Gastroesophageal sphincter (tissue), 3 donors: ENCODE data around the gene PMP22.

ENCODE experiments used
- EP300 ChIP-seq: sonication (generic); formaldehyde crosslinking; IDR thresholded peaks from one replicate; pipeline ENCODE4 v1.6.1; 2017; ENCODE audit warnings: antibody characterized with exemption, mild to moderate bottlenecking
- POLR2A ChIP-seq, 2 donors: fragments of 450-650 bp; IDR thresholded peaks; one replicate each; pipeline ENCODE4 v1.6.1; 2017; ENCODE audit warnings: antibody characterized with exemption in 2 of 2, mild to moderate bottlenecking in 2 of 2, moderate library complexity in 1 of 2
- POLR2AphosphoS5 ChIP-seq: sonication (generic); formaldehyde crosslinking; IDR thresholded peaks from one replicate; pipeline ENCODE4 v1.6.1; 2017; ENCODE audit warnings: antibody characterized with exemption
- TF ChIP-seq, protein P1 (sequence below), 4 experiments: fragments of 200-600 bp in 2 of 4; fragments of 450-650 bp in 2 of 4; sonication (generic) in 1 of 4; IDR thresholded peaks; one replicate each; pipeline ENCODE4 v1.5.1; 2017 to 2019; ENCODE audit warnings: antibody characterized with exemption in 4 of 4, mild to moderate bottlenecking in 2 of 4, moderate library complexity in 2 of 4

DNA sequence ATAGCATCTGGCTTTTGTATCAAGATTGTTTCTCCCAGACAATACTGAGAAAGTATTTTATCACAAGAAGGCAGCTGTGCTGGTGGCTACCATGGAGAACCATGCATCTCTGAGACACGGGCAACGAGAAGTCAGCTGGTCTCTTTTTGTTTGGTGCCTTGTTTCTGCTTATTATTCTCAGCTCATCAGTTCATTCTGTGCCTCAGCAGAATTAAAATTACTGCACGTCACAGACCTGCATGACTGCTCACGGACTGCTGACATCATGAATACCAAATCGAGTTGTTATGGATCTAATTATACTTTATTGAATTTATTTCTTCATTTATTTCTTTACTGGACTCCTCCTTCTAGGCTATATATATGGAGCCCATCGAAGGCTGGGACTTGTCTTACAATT, 19.0 kb upstream of the PMP22 start:
- TF ChIP-seq, protein P1, sequence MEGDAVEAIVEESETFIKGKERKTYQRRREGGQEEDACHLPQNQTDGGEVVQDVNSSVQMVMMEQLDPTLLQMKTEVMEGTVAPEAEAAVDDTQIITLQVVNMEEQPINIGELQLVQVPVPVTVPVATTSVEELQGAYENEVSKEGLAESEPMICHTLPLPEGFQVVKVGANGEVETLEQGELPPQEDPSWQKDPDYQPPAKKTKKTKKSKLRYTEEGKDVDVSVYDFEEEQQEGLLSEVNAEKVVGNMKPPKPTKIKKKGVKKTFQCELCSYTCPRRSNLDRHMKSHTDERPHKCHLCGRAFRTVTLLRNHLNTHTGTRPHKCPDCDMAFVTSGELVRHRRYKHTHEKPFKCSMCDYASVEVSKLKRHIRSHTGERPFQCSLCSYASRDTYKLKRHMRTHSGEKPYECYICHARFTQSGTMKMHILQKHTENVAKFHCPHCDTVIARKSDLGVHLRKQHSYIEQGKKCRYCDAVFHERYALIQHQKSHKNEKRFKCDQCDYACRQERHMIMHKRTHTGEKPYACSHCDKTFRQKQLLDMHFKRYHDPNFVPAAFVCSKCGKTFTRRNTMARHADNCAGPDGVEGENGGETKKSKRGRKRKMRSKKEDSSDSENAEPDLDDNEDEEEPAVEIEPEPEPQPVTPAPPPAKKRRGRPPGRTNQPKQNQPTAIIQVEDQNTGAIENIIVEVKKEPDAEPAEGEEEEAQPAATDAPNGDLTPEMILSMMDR (IDR thresholded peaks at IDR 0.05) = no peak
- TF ChIP-seq POLR2AphosphoS5 (no peak), POLR2A (IDR thresholded peaks at IDR 0.05) (no peak), EP300 (no peak)
